ENCODE results near the gene ZNHIT2.

DNA sequence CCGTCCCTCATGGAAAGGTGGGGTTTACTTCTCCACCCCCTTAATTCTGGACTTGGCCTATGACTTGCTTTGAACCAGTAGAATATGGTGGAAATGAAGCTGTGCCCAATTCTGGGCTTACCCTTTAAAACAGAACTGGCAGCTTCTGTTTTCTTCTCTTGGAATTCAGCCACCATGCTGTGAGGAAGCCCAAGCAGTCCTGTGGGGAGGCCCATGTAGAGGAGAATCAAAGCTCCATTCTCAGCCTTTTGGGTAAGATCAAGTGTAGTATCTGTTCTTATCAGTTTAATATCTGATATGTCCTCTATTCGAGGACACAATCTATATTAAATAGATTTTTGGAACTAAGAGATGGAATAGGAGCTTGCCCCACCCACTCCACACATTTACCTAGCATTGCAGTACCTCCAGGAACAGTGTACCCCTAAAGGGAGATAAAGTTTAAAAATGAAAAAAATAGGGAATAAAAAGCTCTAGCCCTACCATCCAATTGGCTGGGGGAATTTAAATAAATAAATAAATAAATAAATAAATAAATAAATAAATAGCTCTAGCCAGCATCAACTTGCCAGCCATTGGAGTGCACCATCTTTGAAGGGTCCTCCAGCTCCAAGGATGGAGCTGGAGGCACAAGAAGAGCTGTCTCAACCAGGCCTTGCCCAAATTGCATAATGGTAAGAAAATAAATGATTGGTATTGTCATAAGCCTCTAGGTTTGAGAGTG lies 30.0 kb upstream of the ZNHIT2 start:
- TF ChIP-seq, protein P1, sequence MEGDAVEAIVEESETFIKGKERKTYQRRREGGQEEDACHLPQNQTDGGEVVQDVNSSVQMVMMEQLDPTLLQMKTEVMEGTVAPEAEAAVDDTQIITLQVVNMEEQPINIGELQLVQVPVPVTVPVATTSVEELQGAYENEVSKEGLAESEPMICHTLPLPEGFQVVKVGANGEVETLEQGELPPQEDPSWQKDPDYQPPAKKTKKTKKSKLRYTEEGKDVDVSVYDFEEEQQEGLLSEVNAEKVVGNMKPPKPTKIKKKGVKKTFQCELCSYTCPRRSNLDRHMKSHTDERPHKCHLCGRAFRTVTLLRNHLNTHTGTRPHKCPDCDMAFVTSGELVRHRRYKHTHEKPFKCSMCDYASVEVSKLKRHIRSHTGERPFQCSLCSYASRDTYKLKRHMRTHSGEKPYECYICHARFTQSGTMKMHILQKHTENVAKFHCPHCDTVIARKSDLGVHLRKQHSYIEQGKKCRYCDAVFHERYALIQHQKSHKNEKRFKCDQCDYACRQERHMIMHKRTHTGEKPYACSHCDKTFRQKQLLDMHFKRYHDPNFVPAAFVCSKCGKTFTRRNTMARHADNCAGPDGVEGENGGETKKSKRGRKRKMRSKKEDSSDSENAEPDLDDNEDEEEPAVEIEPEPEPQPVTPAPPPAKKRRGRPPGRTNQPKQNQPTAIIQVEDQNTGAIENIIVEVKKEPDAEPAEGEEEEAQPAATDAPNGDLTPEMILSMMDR (conservative IDR thresholded peaks at IDR 0.05; ENCODE audit: low read depth, low read length), result no peak
- TF ChIP-seq EZH2 (IDR thresholded peaks at IDR 0.05; ENCODE audit: low read length, unreplicated experiment) (no peak), EZH2phosphoT487 (IDR thresholded peaks at IDR 0.05; ENCODE audit: borderline replicate concordance, low read length) (no peak)
